Measurements from ENCODE around the gene SEMA5B. TPM values are rescaled to one million over a fixed set of nuclear protein-coding genes. Genes with fewer than 3 reads are reported as not detected.

The SEMA5B gene
- total RNA-seq, 1 experiment from 2014 or later: 9.4 TPM

GRCh38 chr3:122868322-122868721, 159.2 kb downstream of the SEMA5B start:
- Mint-ChIP-seq H3K27ac (no peak overlapping the region), H3K4me1 (peaks cover 8 to 11% of the 10 kb centered on the region in 2 experiments), H3K36me3 (ENCODE audit: insufficient read depth in 1 of 3, low read depth in 3 of 3) (no peaks in the 10 kb centered on the region), H3K4me3 (no peak overlapping the region), H3K9me3 (no peaks in the 10 kb centered on the region), H3K27me3 (ENCODE audit: low read depth) (no peaks in the 10 kb centered on the region; the same call in 1 of the 2 replicates)
- no peaks in the 10 kb centered on the region for H3K4me1 ChIP-seq (ENCODE audit: insufficient read depth, low read length)
- H2BK120ac ChIP-seq (ENCODE audit: low read depth, low read length, poor library complexity, severe bottlenecking): no peak overlapping the region
- H3K27ac ChIP-seq (ENCODE audit: insufficient read length, low read depth, low read length): no peak overlapping the region
- H2AFZ ChIP-seq (ENCODE audit: low read length): no peak overlapping the region
- no peak overlapping the region for H2AK5ac ChIP-seq (ENCODE audit: insufficient read length, low read length)
- no peak overlapping the region for H4K91ac ChIP-seq (ENCODE audit: insufficient read length, low read depth, low read length)
- H2BK12ac ChIP-seq (ENCODE audit: insufficient read length, low read depth, low read length): no peak overlapping the region
- TF ChIP-seq CTCF (conservative IDR thresholded peaks at IDR 0.05): no peak
- no peaks in the 10 kb centered on the region for H3K79me2 ChIP-seq (ENCODE audit: insufficient read depth, low read length)
- no peak overlapping the region for H3K4me2 ChIP-seq (ENCODE audit: insufficient read depth, insufficient read length, low read length)
- no peak overlapping the region for H2BK5ac ChIP-seq (ENCODE audit: insufficient read length, low read length)
- no peak overlapping the region for H3K4ac ChIP-seq (ENCODE audit: low read depth, low read length)
- H3K9ac ChIP-seq (ENCODE audit: extremely low read depth, insufficient read length, low read length): no peak overlapping the region
- H2BK20ac ChIP-seq (ENCODE audit: low read depth, low read length, poor library complexity, severe bottlenecking): no peak overlapping the region
- no peak overlapping the region for H4K5ac ChIP-seq (ENCODE audit: insufficient read length, low read depth, low read length)
- no peak overlapping the region for H3K18ac ChIP-seq (ENCODE audit: insufficient read length, low read depth, low read length)
- H4K20me1 ChIP-seq (ENCODE audit: control insufficient read depth, insufficient read depth, insufficient read length): no peaks in the 10 kb centered on the region
- H3K27me3 ChIP-seq (ENCODE audit: insufficient read depth, low read length): no peaks in the 10 kb centered on the region
- H3K9me3 ChIP-seq (ENCODE audit: control insufficient read depth, low read depth, low read length): no peaks in the 10 kb centered on the region
- H3K23ac ChIP-seq (ENCODE audit: insufficient read length, low read depth, low read length): no peak overlapping the region
- no peak for DNase-seq
- H2BK15ac ChIP-seq (ENCODE audit: low read depth, low read length): no peak overlapping the region
- H3K56ac ChIP-seq (ENCODE audit: insufficient read length, low read depth, low read length): no peak overlapping the region
- H3T11ph ChIP-seq (ENCODE audit: low read length): no peak overlapping the region
- no peak overlapping the region for H3K14ac ChIP-seq (ENCODE audit: insufficient read depth, low read length)
- H3K23me2 ChIP-seq (ENCODE audit: insufficient read length, low read depth, low read length, poor library complexity, severe bottlenecking): no peaks in the 10 kb centered on the region
- H4K8ac ChIP-seq (replicated peaks; ENCODE audit: insufficient read length, low read depth, low read length): no peak overlapping the region
- no peaks in the 10 kb centered on the region for H3K79me1 ChIP-seq (ENCODE audit: insufficient read depth, low read depth, low read length, poor library complexity, severe bottlenecking)

Data from H9 (cell line).